GM21390 (cell line): ENCODE measurements around the gene KIF25.
"Not testable (repeated sequence)": the region's sequence is repeated elsewhere in the genome, so short reads cannot be mapped to it uniquely, and the experiment has no call there.

ENCODE experiments used
- ATAC-seq: cut with Tn5 transposase; IDR thresholded peaks from one replicate; pipeline ENCODE4 v1.9.1; 2021; ENCODE audit not compliant: unreplicated experiment

KIF25 gene

DNA sequence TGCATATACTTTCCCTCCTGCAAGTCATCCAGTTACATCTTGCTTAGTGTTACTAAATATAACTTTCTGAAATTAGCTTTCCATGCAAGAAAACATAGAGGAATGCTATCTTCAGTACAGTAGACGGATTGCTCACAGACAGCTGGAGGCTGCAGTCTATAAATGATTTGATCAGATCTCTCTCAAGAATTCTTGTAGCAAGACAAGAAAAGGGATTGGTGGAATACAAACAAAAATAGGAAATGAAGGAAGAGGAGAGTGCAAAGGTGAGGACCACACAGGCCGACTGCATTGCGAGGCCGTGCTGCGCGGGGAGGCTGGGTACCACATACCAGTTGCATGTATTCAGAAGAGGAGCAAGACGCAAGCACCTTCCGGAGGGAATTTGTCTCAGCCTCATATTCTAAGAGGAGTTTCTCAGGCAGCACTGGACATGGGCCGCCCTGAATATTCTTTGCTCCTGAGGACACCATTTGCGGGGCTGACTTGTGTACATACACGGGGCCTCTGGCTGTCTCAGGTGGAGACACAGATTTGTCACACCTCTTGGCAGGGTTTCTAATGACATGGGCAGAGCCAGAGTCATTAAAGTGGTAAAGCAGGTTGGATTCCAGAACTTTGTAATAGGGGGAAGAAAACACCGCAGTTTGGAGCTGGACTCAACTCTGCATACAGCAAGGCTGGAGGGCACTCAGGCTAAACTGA, 22.7 kb upstream of the KIF25 start:
- no peak for ATAC-seq

DNA sequence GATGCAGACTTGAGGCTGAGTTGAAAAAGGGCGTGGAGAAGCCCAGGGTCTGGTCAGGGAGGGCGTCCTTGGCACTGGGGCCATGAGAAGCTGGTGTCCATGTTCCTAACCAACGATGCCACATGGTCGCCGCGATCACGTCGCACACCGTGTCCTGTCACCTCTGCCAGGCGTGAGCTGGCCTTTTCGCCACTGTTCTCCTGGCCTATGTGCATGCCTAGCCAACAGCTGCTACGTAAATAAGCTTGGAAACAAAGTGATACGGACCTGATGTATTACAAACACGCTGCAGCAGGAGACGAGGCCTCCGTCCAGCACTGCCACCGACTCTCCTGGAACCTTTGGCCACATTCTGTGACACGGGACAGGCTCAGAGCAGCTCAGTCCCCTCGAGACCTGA, 22.0 kb upstream of the KIF25 start:
- no peak for ATAC-seq

DNA sequence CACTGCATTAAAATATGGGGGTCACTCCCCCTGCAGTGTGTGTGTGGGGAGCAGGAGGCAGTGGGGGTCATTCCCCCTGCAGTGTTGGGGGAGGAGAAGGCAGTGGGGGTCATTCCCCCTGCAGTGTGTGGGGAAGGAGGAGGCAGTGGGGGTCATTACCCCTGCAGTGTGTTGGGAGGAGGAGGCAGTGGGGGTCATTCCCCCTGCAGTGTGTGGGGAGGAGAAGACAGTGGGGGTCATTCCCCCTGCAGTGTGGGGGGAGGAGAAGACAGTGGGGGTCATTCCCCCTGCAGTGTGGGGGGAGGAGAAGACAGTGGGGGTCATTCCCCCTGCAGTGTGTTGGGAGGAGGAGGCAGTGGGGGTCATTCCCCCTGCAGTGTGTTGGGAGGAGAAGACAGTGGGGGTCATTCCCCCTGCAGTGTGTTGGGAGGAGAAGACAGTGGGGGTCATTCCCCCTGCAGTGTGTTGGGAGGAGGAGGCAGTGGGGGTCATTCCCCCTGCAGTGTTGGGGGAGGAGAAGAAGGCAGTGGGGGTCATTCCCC, 21.3 kb upstream of the KIF25 start:
- not testable (repeated sequence) for ATAC-seq

DNA sequence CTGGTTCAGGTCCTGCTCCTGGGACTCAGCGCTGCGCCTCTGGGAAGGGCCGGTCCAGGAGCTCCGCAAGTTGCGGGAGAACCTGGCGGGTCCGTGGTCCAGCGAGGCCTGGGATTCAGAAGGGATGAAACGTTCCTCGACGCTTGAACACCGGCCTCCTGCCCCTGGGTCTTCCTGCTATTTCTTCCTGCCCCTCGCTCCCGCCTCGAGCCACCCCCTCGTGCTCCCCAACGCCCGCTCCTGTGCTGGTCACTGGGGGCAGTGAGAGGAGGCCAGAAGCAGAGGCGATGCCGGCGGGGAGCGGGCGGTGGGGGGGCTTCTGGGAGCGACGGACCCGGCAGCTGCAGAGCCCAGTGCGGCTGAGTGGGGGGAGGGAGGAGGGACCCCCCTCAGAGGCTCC, 20.8 kb upstream of the KIF25 start:
- ATAC-seq = no peak

DNA sequence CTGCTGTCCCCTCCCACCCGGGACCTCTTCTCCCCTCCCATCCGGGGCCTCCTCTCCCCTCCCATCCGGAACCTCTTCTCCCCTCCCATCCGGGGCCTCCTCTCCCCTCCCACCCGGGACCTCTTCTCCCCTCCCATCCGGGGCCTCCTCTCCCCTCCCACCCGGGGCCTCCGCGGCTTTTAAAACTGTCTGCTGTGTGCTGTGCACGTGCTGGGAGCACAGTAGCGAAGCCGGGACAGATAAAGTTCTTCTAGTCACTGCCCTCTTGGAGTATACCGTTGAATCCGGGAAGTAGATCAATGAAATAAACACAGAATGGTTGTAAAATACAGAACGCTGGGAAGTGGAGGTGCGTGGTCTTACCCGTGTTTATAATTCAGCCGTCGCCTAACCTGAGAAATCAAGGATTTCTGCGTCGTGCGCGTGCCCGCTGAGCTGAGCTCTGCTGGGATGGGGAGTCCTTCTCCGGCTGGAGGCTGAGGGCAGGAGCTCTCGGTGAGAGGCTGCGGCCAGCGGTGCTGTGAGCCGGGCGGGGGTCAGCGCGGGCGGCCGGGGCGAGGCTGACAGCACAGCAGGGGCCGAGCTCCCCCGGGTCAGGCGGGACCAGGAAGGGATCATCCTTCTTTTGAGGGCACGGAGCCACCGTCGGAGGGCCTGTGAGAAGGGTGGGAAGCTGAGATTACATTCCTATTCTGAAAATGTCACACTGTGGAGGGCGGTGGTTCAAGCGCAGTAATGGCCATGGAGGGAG, 19.6 kb upstream of the KIF25 start:
- no peak for ATAC-seq

DNA sequence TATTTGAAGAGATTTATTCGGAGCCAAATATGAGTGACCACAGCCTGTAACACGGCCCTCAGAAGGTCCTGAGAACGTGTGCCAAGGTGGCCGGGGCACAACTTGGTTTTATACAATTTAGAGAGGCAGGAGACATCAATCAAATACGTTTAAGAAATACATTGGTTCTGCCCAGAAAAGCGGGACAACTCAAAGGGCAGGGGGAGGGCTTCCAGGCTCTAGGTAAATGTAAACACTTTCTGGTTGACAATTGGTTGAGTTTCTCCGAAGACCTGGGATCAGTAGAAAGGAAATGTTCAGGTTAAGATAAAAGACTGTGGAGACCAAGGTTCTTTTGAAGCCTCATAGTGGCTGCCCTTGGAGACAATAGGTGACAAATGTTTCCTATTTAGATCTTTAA, 18.9 kb upstream of the KIF25 start:
- ATAC-seq = no peak

DNA sequence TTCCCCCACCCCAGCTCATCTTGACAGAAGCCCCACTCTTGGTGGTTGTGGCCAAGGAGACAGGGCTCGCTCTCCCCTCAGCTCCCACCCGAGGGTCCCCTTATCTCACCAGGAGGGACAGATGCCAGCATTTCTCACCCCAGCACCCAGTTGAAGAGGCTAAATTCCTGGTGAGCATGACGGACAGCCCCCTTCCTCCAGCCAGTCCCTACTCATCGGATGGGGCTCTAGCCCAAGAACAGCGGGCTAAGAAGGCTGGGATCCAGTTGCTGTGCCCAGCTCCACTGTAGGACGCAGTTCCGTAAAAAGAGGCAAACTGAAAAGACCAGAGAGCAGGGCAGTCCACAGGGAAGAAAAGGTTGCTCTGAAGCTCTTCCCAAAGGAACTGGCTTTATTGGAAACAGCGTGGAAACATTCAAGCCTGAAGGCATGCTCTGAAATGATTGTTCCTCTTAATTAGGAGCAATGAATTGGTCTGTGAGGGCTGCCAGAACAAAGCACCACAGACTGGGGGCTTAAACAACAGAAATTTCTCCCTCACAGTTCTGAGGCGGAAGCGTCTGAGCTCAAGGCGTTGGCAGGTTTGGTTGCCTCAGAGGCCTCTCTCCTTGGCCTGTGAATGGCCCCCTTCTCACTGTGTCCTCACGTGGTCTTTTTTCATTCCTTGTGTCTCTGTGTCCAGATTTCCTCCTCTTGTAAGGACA, 17.9 kb upstream of the KIF25 start:
- ATAC-seq = no peak

DNA sequence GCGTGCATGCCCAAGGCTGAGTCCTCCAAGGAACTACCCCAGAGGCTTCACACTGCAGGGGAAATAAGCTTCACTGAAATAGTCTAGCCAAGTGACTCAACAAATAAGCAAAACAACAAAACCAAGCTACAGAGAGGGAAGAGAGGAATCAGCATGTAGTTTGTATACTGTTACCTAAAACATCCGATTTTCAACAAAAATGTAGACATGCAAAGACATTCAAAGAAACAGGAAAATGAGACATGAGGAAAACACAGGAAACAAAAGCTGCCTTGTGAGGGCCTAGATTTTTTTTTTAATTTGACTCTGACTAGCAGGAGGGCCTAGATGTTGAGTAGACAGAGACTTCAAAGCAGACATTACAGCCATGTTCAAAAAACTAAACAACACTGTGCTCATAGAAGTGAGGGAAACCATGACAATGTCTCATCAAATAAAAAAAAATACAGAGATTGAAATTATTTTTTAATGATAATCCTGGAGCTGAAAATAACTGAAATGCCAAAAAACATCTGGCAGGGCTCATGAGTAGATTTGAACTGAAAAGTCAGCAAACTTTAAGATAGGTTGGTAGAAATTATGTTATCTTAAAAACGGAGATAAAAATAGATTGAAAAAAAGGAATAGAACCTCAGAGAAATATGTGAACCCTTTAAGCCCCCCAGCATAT, 16.4 kb upstream of the KIF25 start:
- no peak for ATAC-seq

DNA sequence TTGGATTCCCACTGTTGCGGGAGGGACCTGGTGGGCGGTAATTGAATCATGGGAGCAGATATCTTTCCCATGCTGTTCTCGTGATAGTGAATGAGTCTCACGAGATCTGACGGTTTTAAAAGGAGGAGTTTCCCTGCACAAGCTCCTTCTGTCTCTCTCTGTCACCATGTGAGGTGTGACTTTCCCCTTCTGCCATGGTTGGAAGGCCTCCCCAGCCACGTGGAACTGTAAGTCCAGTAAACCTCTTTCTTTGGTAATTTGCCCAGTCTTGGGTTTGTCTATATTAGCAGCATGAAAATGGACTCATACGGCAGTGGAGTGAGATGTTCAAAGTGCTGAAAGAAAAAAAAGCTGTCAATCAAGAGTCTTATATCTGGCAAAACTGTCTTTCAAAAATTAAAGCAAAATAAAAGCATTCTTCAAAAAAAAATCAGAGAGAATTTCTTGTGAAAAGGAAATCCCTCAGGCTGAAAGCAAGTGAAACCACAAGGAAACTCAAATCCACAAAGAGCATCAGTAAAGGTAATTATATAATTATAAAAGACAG, 15.5 kb upstream of the KIF25 start:
- no peak for ATAC-seq

DNA sequence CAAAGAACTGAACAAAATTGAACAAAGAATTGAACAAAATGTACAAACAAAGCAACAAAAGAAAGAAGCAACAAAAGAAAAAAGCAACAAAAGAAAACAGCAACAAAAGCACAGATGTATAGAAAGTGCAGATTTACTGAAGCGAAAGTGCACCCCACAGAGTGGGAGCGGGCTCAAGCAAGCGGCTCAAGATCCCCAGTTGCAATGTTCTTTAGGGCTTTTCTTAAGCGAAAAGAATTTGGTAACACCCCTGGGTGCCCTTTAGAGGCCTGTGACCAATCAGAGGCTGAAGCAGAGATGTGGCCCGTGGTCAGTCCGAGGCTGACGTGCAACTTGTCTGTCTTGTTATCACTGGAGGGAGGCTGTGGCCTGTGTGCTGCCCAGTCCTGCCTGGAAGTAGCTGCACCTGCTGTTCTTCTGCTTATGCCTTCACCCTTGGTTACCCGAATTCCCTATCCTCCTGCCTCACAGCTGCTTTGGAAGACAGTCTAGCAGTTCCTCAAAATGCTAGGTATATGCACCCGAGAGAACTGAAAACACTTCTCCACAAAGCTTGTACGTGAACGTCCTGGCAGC, 13.2 kb upstream of the KIF25 start:
- no peak for ATAC-seq

DNA sequence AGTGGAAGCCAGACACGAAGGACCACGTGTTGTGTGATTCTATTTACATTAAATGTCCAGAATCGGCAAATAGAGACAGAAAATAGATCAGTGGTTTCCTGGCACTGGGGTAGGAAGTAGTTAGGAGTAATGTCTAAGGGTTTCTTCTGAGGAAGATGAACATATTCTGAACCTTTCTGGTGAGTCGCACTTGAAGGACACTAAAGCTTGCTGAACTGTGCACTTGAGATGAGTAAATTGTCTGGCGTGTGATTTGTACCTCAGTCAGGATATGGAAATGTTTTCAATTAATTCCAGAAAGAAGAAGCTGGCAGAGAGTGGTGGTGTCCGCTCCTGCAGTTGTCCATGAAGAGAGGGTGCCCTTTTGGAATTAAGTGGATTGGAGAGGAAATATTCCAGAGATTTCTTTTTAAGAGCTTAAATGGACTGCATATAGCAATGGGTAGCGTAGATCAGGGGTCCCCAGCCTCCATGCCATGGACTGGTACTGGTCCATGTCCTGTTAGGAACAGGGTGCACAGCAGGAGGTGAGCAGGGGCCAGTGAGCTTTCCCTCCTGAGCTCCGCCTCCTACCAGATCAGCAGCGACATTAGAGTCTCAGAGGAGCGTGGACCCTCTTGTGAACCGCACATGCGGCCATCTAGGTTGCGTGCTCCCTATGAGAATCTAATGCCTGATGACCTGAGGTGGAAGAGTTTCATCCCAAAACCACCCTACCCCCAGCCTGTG, 12.4 kb upstream of the KIF25 start:
- ATAC-seq = no peak

DNA sequence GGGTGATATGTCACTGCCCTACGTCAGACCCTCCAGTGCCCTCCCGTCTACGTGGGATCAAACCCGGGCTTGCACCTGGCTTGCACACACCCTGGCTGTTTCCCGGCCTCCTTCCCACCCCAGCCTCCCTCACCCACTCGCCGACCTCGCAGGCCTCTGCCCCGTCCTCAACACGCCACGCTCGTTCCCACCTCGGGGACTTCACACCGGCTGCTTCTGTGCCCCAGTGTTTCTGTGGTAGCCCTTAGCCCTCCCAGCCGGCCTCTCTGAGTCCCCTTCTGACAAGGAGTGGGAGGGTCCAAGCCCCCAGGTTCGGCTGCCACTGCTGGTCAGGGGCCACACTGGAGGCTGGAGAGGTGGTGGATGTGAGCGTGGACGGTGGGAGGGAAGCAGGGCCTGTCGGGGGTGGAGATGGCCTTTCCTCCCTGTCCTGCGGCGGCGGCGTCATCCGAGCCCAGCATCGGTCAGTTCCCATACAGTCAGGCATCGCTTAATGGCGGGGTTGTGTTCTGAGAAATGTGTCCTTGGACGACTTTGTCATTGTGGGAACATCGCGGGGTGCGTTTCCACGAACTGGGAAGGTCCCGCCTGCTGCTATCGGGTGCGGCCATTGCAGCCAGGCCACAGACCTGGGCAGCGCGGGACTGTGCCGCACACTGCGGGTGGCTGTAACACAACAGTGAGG, 11.4 kb upstream of the KIF25 start:
- no peak for ATAC-seq

DNA sequence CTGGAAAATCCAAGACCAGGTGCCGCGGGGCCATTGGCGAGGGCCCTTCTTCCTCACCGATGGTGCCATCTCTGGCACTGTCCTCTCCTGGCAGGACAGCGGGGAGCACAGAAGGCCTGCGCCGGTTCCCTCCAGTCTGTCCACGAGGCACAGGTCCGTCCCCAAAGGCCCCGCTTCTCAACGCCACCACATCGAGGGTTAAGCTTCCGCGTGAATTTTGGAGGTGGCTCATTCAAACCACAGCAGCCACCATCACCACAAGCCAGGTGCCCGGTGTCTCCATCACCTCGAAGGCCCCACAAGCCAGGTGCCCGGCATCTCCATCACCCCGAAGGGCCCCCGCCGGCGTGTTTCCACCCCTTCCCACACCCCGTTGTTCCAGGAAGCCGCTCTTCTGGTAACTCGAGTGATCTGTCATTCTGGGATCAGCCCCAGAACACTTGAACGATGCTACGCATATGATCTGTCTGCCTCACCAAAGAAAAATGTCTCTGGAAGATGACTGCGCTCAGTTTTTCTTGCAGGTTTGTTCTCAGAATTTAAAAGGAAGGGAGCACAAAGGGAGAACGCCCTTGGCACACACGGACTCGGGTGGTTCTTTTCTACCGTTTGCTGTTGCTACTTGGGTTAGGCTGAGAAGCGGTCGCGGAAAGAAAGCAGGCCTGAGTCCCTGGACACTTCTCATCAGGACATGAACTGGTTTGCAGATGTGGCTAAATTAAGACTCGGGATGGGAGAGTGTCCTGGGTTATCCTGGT, 9.9 kb upstream of the KIF25 start:
- ATAC-seq = no peak

DNA sequence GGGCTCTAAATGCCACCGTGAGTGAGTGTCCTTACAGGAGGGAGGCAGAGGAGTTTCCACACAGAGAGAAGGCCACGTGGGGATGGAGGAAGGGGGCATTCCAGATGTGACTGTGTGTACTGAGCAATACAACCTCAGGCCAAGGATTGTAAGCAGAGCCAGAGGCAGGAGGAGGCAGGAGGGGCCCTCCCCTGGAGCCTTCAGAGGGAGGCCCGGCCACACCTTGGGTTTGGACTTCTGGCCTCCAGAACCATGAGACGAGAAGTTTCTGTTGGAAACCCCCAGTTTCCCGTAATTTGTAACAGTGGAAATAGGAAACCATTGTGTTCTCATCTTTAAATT, 9.3 kb upstream of the KIF25 start:
- ATAC-seq = no peak

DNA sequence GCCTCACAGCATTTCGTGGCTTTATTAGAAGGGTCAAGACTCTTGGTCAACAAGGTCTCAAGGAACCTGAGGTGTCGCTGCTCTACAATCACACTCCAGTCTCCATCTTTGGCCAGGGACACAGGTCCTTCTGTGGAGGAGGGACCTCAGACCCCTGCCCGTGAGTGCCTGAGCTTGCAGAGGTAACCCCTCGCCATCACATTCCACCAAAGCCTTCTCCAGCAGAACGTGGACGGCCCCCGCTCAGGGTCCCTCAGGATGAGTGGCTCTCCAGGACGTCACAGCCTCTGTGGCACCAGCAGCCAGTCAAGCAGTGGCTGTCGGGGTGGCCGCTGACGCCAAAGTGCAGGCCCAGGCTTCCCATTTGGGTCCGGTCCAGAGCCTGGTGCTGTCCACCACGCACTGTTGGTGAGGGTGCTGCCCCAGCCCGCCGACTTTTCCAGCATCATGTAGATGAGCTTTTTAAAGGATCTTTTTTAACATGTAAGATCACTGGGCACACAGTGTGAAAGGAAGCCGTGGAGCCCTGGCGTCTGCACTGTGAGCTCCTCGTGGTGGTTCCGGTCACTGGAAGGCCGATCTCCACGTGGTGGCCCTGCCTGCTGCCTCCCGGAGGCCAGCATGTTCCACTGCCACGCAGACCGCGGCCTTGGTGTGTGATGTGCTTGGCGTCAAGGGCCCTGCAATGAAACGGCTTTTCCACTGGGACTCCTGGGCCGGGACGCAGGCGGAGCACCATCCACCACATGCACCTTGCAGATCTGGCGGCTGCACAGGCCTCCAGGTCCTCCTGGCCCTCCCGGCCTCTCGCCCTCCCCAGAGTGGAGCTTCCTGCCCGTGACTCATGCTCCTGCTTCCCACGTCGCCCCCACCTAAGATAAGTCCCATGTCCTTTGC, 8.3 kb upstream of the KIF25 start:
- ATAC-seq = no peak

DNA sequence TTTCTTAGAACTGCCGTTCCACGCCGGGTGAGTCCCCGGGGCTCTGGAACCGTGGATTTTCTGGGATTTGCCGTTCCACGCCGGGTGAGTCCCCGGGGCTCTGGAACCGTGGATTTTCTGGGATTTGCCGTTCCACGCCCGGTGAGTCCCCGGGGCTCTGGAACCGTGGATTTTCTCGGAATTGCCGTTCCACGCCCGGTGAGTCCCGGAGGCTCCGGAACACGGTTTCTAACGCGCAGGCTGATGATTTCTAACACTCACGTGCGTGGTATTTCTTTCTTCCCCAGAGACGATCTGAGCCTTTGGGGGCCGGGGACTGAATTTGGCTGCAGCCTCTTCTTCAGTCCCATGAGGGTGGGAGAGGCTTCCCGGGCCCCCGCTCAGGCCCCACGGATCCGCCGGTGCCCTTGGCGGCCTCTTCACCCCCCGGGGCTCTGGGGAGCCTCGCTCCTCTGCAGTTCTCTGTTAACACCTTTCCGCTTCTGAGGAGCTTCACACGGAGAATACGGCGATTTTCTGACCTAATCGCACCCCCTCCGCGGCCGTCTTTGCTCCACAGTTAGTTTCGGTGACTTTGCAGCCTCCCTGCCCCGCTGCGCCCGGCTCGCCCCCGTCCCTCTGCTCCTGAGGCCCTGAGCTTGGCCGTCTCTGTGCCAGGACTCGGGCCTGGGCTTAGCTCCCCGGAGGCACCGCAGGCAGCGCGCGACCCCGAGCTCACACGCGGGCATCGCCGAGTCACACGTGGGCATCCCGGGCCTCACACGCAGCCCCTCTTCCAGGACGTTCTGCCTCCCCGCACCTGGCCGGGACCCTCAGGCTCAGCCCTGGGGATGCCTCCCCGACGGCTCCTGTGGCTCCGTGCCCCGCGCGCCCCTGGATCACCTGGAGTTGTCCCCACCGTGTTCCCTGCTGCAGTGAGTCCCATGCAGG, 7.2 kb upstream of the KIF25 start:
- no peak for ATAC-seq

DNA sequence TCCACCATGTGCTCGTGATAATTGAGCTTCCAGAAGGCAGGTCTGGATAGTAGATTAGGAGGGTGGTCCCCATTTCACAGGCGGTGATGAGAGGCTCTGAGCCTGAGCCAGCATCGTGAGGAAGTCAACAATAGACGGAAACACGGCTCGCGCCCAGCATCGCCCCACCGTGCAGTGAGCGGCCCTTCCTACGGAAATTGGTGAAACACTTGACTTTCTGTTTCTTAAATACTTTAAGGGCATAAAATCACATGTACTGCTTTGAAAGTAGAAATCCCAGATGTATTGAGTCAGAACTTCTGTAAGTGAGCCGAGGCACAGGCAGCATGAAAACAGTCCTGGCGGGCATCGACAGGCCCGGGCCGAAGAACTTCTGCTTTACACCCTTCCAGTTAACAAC, 4.3 kb upstream of the KIF25 start:
- ATAC-seq = no peak
